ENCODE data around the gene GPR35.

Gene GPR35

GRCh38 chr2:240589375-240589774, 35.9 kb upstream of the GPR35 start:
- DNase-seq = no peak

DNA sequence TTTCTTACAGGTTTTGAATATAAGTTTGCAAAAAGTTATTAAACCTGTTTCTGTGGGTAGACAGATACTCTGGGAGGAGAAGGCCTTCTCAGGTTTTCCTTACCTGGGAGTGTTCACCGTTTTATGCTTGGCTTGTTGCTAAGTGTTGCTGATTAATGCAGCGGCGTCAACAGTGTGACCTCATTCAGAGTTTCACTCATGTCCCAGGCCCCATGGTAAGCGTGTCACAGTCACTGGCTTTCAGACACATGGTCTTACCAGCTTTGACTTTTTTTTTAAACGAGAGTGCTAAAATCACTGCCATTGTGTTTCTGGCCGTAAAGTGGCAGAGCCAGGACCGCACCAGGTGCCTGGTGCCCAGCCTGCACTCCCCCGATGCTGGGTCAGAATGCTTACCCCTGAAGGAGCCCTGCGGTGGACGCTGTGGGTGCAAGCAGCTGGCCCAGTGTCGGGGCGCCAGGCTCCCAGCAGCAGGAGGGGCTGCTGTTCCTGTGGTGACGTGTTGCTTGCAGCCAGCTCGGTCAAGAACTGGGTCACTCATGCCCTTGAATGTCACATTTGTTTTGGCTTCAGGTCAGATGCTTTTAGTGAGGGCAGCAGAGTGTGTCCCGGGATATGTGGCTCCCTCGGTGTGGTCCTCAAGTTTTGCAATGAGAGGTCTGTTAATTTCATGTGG, 35.3 kb upstream of the GPR35 start:
- DNase-seq = no peak

DNA sequence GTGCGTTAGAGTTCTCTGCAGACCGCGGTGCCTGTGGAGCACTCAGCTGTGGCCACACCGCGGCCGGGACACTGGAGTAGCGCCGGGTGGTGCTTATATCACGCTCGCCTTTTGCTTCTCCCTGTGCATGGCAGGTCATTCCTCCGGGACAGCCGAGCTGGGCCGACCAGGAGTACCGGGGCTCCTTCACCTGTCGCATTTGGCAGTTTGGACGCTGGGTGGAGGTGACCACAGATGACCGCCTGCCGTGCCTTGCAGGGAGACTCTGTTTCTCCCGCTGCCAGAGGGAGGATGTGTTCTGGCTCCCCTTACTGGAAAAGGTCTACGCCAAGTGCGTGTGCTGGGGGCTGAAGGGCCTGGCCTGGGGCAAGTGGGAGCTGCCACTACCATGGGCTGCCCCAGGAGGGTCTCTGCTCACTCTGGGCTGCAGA, 34.6 kb upstream of the GPR35 start:
- no peak for DNase-seq

GRCh38 chr2:240591226-240591625, 34.1 kb upstream of the GPR35 start:
- no peak for DNase-seq

GRCh38 chr2:240591784-240592183, 33.5 kb upstream of the GPR35 start:
- no peak for DNase-seq

DNA sequence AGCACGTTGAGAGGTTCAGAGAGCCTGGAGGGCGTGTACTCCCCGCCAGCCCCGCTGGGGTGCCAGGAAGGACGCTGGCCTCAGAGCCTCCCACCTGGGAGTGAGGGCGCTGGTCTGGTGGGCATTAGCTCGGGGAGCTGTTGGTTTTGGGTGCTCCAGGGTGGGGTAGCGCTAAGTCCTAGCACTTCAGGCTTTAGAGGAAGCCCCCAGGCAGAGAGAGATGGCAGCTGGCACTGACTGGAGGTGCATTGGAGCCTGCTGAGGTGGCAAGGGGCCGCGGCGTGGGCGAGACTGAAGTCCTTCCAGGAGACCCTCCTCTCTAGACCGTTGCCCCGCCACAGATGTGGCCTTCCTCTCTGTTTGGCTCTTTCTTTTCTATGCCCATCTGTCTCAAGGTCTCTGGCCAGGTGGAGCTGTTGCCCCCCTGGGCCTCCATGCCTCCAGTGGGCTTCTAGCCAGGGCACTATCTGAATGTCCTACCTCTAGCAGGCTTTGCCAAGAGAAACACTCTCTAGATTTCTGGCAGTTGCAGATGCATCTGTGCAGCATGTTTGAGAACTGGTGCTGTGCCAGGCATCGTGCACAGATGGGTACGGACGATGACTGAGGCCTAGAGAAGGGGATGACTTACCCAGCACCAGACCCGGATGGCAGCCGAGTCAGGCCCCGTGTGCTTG, 32.1 kb upstream of the GPR35 start:
- no peak for DNase-seq

DNA sequence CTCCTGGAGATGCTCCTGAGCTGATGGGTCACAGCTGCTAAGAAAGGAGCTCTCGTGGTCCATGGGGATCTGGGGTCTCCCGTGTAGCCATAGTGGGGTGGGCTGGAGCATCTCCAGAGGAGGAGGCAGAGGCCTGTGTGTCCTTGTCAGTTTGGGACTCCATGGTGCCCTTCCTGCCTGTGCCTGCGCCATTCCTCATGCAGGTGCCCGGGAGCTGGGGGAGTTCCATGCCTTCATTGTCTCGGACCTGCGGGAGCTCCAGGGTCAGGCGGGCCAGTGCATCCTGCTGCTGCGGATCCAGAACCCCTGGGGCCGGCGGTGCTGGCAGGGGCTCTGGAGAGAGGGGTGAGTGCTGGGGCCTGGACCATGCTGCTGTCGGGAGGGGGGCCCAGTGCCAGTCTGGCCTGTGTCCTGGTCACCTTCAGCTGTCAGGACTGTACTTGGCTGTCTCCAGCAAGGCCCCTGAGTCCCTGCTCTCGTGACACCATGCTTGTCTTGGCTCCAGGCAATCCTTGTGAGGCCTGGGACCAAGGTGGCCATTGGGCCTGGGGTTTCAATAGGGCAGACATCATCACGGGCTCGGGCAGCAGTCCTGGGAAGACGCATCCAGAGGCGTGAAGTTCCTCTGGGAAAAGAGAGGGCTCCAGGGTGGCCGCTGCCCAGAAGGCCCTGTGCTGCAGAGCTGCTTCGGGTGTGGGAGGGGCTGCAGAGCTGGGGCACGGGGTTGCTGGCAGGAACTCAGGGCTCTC, 31.4 kb upstream of the GPR35 start:
- DNase-seq = no peak

- DNase-seq = no peak
Observed at GRCh38 chr2:240594511-240595380, 30.5 kb upstream of the GPR35 start.

DNA sequence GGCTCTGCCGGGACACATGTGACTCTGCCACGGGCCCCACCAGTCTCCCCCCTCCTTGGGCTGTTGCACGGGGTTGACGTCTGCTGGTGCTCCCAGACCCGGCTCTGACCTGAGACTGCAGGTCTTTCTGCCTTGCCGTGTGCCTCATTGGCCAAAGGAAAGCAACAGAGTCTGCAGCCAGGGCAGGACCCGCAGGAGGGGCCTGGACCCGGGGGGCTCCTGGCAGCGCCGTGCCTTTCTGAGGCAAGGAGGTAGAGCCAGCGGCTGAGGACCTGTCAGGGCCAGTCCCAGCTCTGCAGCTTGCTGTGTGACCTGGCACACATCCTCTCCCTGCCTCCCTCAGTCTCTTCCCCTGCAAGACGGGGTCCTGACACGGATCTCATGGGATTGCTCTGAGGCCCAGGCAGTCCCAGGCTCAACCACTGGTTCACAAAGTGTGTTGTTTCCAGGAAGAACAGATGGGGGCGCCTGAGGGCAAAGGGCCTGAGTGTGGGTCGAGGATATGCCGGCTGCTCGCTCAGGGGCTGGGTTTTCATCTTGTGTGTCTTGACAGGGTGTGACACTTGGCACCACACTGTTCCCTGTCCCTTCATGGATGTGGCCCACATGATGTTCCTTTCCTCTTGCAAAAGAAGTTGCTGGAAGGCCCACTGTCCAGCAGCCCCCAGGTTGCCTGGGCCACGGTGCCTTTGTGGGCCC, 29.8 kb upstream of the GPR35 start:
- DNase-seq = no peak

GRCh38 chr2:240596080-240596460, 29.2 kb upstream of the GPR35 start:
- DNase-seq = no peak

GRCh38 chr2:240596491-240596931, 28.8 kb upstream of the GPR35 start:
- DNase-seq = no peak

GRCh38 chr2:240597054-240597418, 28.2 kb upstream of the GPR35 start:
- no peak for DNase-seq

DNA sequence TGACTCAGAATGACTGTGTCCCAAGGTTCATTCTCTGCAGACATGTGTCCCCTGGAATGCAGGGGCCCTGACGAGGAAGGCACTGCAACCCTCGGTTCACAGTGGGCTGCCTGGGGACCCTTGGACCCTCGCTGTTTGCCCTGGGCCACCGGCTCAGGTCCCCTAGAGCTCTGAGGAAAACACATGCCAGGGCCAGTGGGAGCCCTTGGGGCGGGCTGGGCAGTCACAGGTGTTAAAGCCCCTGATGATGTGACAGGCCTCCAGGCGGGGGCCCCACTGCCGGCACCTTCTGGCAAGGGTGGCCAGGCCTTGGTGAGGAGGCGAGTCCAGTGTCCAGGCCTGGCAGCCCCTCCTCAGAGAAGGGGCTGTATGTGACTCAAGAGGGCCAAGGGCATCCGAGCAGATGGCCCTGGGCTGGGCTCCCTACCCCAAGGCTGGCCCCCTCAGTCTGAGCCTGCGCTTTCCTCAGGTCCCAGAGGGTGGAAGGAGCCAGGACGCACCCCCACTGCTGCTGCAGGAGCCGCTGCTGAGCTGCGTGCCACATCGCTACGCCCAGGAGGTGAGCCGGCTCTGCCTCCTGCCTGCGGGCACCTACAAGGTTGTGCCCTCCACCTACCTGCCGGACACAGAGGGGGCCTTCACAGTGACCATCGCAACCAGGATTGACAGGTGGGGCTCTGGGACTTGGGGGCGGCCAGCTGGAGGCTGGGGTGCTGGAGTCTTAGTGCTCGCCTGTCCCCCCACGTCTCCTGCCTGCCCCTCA, 27.7 kb upstream of the GPR35 start:
- DNase-seq = no peak

GRCh38 chr2:240598311-240598911, 26.9 kb upstream of the GPR35 start:
- DNase-seq = no peak

DNA sequence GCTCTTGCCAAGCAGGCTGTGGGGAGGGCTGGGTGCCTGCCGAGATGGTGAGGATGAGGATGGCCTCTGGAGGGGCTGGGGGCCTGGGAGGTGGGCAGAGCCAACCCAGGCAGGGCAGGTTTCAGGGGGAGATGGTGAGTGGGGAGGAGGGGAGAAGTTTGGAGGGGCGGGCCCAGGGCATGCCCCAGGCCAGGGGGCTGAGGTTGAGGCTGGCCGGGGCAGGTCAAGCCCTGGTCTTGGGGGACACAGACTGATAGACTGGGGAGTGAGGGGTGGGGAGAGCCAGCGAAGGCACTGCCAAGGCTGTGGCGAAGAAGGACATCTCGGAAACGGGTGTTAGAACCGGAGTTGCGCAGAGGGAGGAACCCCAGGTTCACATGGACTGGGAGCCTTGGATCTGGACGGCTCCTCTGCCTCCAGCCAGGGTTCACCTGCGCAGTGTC, 26.1 kb upstream of the GPR35 start:
- DNase-seq = no peak

DNA sequence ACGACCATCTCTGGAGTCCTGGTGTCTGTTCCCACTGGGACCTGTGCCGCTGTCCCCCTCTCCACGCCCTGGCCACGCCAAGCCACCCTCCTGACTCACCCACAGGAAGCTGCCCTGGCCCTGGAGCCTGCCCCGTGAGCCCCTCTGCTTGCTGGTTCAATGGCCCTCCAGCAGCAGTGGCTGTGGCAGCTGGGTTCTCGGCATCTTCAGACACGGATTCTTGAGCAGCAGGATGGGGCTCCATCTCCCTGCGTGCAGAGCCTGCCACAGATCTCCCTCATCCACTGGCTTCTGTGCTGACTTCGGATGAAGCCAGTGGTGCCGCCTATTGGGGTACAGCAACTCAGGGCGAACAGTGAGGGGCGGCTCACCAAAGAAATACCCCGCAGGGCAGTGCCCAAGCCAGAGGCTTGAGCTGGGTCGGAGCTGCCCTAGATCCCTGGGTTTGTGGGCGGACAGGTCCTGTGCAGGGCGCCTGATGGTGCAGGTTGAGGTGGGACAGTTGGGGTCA, 24.8 kb upstream of the GPR35 start:
- no peak for DNase-seq

DNA sequence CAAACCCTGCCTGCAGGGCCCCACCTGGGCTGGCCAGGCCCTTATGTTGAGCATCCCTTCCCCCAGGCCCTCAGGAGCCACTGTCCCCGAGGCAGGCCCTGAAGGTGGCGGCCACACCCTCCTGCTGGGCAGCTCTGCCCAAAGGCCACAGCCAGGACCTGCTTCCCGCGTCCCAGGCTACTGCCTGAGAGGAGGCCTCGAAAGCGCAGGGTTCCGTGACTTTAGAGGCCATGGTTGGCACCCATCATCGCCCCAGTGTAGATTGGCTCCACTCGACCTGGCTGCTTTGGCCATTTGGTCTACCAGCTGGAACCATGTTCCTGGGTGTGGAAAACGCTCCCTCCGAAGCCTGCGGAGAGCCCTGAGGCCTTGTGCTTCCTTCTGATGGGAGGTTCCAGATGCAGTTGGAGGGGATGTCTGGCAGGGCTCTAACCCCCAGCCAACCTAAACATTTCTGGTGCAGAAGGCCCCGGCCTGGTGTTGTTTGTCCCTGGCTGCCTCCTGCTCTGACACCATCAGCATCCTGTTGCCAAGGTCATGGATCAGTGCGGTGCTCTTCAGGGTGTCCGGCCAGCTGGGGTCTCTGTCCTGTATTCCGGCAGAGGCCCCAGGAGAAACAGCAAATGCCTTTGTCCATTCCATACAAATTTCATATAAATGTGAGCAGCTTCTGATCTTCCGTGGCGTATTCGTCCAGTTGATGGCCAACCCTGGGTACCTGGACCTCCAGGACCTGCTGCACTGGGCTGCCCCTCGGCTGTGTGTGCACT, 24.0 kb upstream of the GPR35 start:
- DNase-seq = no peak

DNA sequence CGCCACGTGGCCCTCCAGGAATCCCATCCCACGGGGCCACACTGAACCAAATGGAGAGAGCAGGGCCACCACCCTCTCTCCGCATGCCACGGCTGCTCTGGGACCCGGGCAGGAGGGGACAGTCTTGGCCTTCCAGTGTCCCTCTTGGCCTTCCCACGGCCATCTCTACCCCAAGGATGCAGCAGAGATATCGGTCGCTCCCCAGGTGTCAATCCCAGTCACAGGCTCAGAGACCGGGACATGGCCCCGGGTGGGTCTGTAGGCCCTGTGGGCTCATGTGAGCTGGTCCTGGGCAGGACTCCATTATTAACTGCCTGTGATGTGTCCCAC, 23.5 kb upstream of the GPR35 start:
- DNase-seq = no peak

DNA sequence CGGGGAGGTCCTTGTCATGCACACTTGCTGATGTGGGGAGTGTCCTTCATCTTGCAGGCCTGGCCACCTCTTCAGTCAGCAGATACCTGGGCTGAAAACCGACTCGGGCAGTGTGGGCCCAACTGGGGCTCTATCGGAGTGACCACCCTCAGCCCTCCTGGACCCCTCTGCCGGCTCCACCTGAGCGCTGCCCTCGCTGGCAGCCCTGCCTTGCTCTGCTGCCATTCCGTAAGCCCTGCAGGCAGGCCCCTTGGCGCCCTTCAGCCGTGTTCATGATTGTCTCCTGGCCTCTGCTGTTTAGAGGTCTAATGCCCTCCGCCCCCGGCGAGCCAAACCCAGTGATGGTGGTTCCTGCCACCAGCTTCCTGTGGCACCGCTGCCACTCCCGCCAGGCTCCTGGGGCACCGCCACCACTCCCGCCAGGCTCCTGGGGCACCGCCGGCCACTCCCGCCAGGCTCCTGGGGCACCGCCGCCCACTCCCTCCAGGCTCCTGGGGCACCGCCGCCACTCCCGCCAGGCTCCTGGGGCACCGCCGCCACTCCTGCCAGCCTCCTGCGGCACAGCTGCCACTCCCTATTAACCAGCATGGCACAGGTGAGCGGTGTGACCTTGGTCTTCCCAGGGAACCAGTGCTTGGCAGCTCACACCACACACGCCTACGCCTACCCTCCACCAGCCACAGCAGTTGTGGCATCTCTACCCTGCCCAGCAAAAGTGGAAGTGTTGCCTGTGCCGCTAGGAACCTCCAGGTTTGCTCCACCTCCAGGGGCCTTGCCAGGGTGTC, 22.8 kb upstream of the GPR35 start:
- DNase-seq = no peak
